ENCODE results near the gene PAPSS1.
"Not testable (repeated sequence)": the region's sequence is repeated elsewhere in the genome, so short reads cannot be mapped to it uniquely, and the experiment has no call there.

Gene PAPSS1

GRCh38 chr4:107726131-107726925 is 6.3 kb upstream of the PAPSS1 start:
- not testable (repeated sequence) for DNase-seq (ENCODE audit: low read depth, low spot score)

DNA sequence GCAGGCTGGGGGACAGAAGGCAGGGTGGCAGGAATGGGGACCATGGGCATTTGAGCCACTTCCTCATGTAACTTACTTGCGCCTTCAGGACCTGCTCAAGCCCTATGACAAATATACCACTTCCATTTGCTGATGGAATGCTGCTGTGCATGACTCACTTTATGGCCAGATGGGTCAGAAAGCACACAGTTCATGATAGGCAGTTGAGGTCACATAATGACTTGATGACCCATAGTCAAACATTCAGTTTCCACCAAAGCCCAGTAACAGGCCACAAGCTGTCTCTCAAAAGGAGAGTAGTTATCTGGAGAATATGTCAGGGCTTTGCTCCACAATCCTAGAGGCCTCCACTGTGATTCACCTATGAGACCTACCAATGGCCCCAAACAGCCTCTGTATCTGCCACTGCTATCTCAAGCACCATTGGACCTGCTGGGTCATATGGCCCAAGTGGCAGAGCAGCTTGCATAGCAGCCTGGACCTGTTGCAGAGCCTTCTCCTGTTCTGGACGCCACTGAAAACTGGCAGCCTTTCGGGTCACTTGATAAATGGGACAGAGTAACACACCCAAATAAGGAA is 5.3 kb upstream of the PAPSS1 start:
- no peak for DNase-seq (ENCODE audit: low read depth, low spot score)

DNA sequence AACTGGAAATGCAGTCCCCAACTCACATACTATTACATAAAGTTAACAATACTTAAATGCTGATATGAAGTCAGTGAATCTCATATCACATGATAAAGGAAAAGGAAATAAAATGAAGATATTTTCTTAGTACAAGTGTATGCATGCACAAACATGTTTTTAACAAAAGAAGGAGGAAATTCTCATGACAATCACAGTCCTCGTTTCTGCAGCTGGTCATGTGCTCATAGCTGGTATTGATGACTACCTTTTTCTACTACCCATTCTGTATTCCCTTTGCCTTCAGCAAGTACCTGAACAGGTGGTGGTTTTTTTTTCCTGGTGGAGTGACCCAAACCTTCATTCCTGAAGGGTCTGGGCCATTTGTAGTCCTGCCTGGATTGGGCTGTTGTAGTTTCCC is 3.3 kb upstream of the PAPSS1 start:
- not testable (repeated sequence) for DNase-seq (ENCODE audit: low read depth, low spot score)

DNA sequence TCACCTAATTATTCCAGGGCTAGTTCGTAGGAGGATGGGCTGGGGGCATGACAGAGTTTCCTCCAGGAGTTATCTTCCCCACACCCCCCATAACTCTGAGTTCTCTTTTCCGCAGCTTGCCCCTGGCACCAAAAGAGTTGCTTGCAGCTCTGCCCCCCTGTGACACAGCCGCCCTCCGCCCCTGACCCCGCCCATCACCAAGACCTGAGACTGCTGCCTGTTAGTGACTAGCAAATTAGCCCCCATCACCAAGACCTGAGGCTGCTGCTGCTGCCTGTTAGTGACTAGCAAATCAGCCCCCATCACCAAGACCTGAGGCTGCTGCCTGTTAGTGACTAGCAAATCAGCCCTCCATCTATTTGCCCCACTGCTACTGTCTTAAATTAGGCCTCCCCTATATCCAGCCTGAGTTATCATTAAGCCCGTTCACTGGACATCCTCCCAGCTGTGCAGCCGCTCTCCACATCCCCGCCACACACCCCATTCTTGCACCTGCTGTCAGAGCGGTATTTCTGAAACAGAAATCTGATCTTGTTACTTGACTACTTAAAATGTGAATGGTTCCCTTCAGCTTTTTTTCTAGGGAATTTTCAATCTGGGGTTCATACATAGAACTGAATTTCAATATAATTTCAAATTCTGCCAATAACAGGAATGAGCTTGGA is 1.5 kb upstream of the PAPSS1 start:
- no peak for DNase-seq (ENCODE audit: low read depth, low spot score)

DNA sequence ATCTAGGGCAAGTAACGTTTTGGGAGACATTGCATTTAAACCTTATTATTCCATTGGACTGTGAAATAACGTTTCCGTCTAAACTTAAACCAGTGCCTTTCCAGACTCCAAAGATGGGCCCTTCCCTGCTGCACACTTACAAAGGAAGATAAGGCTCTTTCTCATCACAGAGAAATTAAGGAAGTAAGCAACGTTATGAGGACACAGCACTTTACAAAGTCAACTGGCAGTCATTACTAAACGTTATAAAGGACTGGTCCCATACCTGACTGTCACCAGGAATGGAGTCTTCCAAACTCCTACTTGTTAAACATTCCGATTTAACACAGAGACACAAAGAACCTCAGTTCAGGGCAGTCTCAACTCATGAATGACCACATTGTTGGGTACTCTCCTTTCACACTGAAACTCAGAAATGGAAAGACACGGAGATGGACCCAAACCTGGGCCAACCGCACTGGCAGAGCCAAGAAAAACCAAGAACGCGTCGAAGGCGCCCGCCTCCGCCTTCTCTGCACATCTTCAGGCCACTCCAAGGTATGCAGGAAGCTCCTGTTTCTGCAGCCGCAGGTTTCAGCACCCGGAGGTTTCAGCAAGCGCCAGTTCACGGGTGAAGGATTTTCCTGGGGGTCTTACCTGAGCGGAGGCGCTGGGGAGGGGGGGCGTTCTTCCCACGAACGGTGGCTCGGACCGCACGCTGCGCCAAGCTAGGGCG is 670 bp downstream of the PAPSS1 start:
- DNase-seq (ENCODE audit: low read depth, low spot score) = no peak

- no peak for DNase-seq (ENCODE audit: low read depth, low spot score)
These were observed 1.6 kb downstream of the PAPSS1 start for GRCh38 chr4:107718351-107718965.

DNA sequence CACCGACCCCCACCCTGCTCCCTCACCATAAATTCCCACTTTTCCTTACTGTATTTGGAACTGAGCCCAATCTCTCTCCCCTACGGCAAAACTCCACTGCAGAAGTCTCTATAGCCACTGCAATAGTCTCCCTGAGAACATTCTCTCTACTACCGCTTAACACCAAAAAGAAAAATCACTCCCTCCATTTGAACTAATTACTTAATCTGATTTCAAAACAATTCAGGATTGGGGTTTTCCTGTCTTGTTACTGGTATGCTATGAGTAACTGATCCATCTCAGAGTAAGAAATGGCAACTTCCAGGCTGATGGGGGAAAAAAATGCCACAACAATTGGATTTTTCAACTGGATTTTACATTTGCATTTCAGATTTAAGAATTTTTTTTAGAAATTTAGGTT is 5.8 kb downstream of the PAPSS1 start:
- DNase-seq (ENCODE audit: low read depth, low spot score) = no peak

DNA sequence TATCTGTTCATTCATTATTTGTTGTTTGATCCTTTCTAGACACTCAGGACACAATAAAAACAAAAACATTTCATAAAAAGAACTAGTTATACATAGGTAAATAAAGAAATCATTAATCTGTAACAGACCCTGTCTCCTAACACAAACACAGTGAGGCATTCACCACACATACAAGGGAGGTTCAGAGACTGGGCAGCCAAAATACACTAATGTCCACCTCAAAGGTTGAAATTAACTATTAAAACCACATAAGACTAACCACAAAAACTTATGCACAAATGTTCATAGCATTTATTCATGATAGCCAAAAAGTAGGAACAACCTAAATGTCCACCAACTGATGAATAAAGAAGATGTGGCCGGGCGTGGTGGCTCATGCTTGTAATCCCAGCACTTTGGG is 7.8 kb downstream of the PAPSS1 start:
- DNase-seq (ENCODE audit: low read depth, low spot score) = no peak

- DNase-seq (ENCODE audit: low read depth, low spot score) = no peak
These were observed 8.2 kb downstream of the PAPSS1 start for GRCh38 chr4:107711831-107712230.

DNA sequence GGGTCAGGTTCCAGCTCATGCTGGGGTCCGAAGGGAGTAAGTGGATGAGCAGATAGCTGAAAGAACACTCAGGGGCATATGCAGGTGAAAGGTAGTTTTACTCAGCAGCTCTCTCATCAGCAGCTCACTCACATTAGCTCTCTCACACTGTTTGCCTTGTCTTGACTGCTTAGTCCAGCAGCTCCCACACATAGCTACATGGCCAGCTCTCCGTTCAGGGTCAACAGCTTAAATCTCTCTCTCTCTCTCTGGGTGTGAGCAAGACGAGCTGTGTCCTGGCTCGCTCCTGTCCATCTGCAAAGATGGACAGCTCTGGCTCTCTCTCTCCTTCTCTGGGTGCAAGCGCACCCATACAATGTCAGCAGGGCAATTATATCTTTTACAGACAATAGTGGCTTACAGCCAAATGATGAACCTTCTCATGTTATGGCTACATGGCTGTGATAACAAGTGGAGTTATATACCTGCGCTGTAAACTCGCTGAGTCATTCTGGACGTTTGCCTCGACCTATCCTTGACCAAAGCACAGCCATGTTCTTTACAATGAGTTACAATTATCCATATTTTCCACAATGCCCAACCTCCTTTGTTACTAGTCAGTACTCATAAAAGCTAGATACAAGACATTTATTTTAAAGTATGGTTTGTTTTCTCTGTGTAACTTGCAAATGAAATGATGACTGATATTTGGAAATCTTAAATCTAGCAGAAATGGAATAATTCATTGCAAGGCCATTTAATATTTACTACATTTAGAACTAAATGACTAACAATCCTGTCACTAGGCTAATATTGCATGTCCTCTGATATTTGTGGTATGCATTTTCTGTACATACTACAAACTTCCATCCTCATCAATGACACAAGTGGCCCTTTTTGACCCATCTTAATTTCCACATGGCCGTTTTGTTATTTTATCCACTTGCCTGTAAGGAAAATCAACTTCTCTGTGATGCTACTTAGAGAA is 9.3 kb downstream of the PAPSS1 start:
- no peak for DNase-seq (ENCODE audit: low read depth, low spot score)

DNA sequence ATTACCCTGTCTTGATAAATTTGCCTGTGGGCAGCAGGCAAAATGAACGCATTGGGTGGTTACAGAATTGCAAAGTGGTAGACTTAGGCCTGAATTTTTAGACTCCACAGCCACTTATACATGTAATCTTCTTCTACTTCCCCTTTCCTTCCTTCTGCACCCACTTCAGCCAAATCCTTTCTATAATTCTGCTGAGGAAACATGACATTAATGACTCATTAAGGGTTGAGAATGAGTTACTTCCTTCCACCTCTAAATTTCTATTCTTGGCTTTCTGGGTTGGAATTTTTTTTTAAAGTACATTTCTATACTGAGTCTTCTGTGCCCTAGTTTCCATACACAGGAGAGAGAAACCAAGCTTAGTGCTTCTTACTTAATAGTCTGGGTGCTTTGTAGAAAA is 10.1 kb downstream of the PAPSS1 start:
- no peak for DNase-seq (ENCODE audit: low read depth, low spot score)

- no peak for DNase-seq (ENCODE audit: low read depth, low spot score)
These were observed 11.8 kb downstream of the PAPSS1 start for GRCh38 chr4:107708225-107708624.

GRCh38 chr4:107705742-107706556 is 14.1 kb downstream of the PAPSS1 start:
- DNase-seq (ENCODE audit: low read depth, low spot score) = no peak

- no peak for DNase-seq (ENCODE audit: low read depth, low spot score)
These were observed 18.5 kb downstream of the PAPSS1 start for GRCh38 chr4:107701565-107701964.

DNA sequence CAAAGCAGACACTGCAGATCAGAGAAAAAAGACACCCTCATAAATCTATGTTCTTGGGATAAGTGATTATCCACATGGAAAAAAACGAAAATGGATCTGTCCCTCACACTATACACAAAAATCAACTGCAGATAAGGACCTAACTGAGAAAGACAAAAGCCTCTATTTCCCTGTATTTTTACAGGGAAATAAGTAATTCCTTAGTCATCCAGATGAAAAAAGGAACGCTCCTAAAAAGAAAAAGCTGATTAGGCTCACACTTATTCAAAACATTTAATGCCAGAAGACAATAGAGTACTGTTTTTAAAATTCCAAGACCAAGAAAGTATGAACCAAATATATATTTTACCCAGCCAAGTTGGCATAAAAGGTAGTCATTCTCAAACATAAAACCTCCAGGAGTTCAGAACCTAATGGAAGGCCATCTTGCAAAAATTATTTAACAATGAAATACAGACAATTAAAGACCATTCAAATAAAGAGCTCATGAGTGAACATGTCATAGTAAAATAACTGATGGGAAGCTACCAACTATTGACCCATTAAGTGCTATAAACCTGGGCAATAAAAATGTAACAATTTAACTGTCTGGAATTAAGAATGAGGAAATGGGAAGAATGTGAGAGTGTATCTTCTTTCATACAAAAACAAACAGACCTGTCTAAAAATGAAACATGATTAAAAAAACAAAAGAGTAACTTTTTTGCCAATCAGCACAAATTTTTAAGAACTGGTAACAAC is 20.4 kb downstream of the PAPSS1 start:
- no peak for DNase-seq (ENCODE audit: low read depth, low spot score)

GRCh38 chr4:107696187-107696586 is 23.8 kb downstream of the PAPSS1 start:
- not testable (repeated sequence) for DNase-seq (ENCODE audit: low read depth, low spot score)

DNA sequence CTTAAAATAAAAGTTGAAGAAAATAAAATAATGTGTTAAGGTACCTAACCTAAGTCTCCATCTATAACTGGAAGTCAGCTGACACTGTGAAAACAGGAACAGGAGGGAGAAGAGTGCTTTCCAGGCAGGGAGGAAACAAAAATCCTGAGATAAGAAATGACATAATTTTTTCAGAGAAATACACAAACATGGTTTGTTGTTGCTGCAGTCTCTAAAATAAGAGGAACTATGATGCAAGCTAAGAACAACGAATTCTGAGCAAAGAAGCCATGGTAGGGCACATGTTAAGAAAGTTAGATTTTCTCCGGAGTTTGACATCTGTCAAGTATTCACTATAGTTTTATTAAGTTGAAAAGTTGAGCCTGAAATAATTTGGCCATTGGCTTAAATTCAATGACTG is 26.9 kb downstream of the PAPSS1 start:
- no peak for DNase-seq (ENCODE audit: low read depth, low spot score)

DNA sequence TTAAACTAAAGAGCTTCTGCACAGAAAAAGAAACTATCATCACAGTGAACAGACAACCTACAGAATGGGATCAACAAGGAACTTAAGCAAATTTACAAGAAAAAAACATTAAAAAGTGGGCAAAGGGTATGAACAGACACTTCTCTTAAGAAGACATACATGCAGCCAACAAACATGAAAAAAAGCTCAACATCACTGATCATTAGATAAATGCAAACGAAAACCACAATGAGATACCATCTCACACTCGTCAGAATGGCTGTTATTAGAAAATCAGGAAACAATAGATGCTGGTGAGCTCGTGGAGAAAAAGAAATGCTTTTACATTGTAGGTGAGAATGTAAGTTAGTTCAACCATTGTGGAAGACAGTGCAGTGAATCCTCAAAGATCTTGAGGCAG is 27.8 kb downstream of the PAPSS1 start:
- DNase-seq (ENCODE audit: low read depth, low spot score) = no peak

DNA sequence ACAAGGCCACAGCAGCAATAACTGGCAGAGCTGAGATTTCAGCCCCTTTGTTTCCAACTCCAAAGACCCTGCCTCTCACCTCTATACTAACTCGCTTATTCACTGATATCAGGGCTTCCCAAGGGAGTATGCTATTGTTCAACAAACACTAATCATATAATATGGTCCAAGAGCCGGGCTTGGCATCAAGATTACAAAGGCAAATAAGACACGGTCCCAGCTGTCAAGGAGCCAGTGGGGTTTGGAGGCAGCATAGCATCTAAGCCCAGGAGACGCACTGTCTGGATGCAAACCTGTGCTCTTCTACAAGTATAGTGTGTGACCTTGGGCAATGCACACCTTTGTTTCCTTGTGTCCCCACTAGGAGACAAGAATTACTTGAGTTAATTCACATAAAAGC is 28.7 kb downstream of the PAPSS1 start:
- DNase-seq (ENCODE audit: low read depth, low spot score) = no peak
